NK-92 (cell line): ENCODE measurements around the gene LHPP.

Experiments
- DNase-seq: peaks from one replicate; lab custom pipeline; 2025; ENCODE audit not compliant: unreplicated experiment; lab: John Stamatoyannopoulos, UW

Gene LHPP

DNA sequence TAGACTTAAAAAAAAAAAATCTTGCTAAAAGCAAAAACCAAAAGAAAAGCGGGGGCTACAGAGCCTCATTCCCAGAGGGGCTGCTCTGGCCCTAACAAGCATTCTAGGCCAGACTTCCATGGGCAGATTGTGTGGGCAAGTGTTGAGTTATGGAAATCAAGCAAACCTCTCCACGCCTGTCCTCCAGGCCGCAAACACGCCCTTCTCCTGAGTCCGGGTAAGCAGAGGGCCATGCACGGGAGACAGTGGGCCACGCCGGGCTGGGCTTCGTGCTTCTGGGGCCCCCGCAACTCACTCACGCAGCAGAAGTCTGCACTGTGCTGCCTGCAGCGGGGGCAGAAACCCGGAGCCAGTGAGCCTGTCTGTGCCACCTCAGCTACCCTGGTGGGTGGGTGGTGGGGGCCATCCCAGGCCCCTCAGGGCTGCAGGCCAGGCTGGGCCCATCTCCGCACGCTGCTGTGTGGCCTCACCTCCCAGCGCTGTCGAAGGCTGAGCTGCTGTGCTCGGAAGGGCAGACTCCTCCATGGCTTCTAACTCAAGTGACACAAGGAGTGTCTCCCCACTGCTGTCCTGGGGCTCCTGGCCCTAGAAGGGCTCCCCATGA lies 156.9 kb downstream of the LHPP start:
- no peak for DNase-seq

DNA sequence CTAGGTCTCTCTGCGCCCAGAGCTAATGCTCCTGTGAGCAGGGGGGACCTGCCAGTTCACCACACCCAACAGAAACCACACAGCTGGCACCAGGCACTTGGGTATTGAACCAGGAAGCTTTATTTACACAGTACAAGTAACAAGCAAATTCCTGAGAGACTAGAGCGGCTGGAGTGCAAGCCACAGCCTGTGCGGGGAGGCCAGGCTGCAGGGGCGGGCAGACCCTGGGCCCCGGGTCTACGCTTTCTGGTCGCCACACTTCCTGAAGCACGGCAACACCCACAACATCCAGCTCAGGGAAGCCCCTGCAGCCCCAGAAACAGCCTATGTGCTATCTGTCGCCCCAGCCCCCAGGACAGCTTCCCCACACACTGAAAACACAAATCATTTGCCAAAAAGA lies 157.6 kb downstream of the LHPP start:
- no peak for DNase-seq

DNA sequence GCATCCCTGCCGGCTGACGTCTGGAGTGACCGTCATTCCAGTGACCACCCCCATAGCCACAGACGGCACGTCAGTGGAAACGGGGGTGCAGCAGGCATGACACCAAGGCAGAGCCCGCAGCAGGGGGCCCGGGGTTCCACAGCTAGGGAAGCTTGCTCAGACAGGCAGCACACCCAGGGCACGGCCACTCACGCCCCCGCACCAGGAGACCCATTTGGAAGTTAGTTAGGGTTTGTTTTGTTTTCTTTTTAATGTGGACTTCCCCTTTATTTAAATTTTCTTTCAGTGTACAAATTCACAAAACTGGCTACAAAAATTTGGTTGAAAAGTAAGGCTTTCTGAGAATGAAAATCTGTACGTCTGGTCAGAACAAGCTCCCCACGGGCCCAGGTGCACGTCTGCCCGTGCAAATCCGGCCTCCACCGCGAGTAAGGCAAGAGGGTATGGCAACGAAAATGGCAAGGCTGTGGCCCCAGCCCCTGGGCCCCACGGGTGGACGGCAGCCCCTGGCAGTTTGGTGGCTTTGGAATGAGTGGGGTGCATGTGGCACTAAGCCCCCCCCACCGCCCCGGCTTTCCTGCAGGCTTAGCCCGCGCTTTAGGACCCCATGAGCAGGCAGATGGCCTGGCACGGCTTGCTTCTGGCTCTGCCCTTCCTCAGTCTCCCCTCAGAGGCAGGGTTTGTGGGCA lies 158.3 kb downstream of the LHPP start:
- no peak for DNase-seq

DNA sequence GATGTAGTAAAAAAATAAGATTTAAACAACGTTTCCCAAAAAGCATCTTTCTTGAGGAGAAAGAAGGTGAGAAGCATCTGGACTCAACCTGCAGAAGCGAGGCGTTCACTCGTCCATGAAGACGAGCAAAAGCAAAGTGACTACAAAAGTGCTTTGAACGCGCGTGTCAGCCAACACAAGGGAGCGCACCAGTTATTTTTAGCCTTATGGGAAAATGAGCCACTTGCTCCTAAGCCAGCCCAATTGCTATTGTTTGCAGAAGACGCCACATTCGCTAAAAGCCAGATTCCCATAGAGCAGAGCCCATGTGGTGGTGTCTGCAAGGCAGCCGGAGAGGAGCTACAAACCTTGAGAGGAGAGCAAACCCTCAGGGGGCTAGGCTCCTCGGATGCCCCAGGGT lies 160.0 kb downstream of the LHPP start:
- no peak for DNase-seq

DNA sequence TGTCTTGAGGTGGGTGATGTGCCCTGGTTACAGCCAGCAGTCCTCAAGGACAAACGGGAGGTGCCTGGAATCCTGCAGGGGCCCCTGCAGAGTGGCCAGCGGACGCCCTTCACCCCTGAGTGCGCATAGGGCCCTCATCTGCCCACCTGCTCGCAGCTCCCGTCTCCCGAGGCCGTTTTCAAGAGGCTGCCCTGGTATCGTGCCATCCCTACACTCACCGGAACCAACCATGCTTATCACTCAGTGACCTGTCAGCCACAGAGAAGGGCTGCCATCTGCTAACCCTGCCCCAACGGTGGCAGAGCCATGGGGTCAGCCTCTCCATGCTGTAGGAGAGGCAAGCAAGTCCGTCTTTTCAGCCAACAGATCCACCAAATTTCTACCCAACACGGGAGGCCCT lies 160.5 kb downstream of the LHPP start:
- no peak for DNase-seq

DNA sequence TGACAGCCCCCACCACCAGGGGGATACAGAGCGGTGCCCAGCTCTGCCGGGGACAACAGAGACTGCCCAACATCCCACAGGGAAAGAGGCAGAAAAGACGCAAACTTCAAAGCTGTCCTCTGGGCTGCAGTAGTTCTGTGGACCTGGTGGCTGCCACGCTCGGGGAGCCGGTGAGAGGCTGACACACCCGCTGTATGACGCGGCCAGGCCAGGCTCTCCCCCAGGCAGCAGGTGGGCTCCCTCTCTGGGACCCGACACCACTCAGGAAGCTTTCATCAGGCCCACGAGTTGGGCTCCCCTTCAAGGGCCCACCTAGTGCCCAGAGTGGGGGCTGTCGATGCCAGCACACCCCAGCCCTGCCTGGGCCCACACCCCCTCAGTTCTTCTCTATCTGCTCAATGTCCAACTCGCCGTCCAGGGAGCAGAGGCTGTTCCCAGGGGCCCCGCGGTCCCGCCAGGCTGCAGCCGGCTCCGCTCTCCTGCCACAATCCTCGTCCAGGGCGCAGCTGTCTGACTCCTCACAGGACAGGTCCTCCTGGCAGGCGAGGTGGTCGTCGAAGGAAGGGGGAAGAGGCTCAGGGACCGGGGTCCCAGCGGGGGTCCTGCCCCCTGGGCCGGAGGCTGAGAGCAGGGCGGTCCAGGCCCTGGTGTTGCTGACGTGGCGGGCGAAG lies 161.4 kb downstream of the LHPP start:
- DNase-seq: no peak

DNA sequence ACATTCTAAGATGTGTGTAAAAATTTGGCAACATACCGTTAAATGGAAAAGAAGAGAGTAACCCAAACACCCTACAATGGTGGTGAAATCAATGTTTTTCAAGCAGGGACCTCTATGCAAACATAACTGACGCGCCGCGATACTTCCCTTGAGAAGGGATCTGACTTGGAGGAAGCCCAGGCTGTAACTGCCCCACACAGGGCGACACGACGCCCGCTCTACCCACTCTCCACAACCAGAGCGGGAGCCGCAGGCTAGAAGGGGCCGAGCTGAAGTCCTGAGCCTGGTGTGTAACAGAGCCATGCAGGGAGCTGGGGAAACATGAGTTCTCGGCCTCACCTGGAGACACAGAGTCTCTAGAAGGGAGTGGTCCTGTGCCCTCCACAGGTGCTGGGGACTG lies 162.4 kb downstream of the LHPP start:
- no peak for DNase-seq

DNA sequence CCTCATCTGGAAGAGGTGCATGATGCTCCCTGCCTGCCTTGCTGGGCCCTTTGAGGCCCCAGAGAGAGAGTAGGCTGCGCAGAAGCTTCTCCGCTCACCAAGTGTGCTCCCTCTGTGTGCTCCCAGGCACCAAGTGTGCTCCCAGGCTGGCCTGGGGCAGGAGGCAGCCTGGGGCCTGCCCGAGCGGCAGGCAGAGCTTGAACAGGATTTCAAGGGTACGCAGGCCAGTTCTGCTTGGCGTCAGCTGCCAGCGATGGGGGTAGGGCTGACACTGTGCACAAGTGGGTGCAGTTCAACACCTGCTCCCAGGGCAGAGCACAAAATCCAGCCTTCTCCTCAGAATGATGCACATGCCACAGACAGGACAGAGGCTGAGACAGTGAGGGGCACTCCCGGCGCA lies 162.8 kb downstream of the LHPP start:
- no peak for DNase-seq

DNA sequence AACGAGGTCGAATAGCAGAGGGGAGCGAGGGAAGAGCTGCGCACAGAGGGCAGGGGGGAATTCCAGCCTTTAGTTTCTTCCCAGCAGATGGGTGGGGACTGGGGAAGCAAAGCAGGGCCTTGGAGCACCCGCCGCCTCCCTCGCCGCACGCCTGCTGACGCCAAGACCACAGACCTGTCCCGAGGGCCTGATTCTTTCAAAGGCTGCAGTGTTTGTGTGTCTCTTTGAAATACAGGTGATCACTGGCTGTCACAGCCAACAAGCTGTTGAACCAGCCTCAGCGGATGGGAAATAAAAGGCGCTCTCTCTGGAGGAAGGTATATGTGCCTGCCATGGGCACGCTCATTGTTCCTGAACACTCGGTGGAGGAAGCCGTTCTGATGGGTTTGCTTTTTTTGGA lies 163.3 kb downstream of the LHPP start:
- DNase-seq: no peak

DNA sequence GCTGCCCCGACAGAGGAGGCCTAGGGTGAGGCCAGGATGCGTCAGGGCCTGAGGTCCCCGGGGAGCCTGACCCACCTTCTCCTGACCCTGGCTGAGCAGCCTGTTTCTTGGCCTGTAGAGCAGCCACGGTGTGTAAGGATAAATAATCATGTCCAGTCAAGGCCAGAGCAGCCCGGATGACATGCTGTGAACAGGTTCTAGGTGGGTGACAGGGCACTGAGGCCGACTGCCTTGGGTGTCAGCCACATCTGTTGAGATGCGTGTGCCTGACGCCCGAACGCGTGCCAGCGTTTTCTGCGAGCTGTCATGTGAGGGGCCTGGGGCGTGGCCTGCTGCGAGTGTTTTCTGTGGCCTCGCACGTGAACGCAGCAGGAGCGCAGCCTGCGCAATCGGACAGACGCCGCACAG lies 164.2 kb downstream of the LHPP start:
- DNase-seq: no peak

DNA sequence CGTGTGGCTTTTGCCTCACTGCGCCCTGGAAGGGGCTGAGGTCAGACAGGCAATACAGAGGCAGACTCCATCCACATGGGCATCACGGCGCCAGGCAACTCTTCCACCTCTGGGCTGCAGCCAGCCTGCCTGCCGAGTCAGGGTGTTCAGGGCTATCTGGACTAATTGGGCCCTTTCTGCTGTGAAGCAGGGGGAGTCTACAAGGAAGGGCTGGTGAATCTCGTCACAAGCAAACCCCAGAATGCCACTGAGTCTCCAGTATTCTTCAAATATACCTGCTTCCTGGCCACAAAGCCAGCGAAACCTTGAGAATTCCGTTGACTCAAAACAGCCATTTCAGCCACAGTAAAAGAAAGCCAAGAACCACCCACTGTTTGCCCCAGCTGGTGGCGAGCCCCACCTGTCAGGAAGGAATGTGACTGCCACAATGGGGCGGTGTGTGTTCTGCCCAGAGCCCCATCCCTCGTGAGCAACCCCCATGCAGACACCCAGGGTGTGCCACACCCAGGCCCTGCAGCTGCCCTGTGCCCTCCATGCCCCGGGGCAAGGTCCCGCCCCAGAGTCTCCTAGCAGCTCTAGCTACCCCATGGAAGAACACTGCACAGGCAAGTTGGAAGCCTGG lies 165.2 kb downstream of the LHPP start:
- DNase-seq: no peak

DNA sequence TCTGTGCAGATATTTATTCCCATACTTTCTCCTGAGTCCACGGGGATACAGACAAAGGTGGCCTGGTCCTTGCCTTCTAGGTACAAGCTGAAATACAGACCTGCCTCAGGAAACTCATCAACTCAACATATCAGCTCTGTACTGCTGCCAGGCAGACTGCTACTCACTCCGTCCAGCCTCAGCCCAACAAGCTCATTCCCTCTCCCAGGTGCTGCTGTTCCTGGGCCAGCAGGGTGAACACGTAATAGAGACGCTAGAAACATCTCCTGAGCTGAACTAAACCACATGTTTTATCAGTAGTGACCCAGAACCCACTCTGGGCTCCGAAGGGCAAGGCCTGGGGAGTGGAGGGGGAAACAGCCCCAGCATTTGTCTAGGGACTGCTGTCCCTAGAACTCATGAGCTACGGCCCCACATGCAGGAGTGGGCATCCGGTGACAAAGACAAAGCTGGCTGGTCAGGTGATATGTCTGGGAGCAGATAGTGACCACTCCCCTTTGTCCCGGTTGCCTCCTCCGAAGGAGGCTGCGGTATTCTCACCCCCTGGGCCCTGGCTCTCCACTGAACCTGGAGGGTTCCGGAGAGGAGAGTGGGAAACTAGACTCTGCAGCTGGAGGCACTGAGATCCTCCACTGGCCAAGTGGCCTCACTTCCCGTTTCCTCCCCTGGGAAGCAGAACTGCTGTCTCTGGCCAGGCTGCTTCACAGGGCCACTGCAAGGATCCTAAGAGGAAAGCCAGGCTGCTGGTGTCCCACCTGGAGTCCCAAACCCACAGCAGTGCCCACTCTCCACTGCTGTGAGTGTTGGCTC lies 166.4 kb downstream of the LHPP start:
- DNase-seq: no peak

DNA sequence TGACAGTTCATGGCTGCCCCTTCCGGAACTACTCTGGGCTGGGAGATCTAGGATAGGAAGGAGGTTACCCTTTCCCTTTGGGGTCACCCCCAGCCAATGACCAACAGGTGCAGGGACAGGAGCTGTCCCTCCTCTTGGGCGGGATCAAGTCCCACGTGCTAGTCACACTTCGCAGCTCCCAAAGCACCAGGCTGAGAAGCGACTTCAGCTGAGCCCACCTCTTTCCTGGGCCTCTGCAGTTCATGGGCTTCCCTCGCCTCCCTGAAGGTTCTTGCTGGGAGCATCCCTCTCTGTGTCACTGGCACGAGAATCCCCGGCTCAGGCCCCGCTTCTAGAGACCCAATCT lies 167.0 kb downstream of the LHPP start:
- DNase-seq: no peak

DNA sequence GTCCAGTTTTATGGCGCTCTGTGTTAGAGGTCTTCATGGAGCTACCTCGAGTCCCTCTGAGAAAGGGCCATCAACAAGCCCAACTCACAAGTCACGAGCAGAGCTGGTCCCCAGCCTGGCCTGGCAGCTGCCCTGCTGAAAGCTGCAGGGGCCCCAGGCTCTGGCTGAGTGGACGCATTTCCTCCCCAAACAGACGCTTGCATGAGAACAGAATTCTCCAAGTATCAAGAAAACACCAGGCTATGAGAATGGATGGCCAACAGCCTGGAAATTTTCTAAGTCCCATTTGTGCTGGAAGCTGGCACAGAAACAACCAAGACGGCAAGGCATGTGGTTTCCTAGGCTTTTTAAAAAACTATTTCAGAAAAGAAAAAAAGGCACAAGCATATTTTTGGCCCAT lies 167.8 kb downstream of the LHPP start:
- DNase-seq: no peak

DNA sequence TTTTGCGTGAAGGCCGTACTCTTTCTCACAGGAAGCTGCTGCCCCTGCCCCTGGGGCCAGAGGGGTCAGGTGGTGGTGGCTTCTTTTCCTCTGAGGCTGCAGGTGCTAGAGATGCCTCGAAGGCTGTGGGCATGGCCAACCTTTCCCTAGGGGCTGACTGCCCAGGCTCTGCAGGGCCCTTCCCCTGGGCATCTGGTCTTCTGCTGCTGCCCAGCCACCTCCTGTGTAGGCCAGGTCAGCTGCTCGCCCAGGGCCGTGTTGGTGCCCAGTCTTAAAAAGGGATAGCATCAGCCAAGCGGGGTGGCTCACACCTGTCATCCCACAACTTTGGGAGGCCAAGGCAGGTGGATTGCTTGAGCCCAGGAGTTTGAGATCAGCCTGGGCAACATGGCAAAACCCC lies 168.2 kb downstream of the LHPP start:
- DNase-seq: no peak

DNA sequence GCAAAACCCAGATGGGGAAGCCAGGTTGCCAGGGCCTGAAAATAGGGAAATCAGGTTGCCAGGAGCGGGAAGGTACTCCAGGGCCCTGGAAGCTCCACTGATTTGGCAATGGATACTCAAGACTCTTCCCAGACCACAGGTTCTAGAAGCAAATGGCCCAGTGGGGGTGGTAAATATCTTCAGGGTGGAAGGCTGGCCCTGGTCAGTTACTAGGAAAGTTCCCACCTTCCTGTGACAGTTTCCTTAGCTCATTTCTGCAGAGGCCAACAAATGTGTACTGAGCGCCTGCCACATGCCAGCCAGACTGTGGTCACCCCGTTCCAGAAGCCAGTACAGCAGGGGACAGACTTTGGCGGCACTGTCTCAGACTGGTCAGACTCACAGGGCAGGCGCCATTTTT lies 168.9 kb downstream of the LHPP start:
- DNase-seq: no peak

DNA sequence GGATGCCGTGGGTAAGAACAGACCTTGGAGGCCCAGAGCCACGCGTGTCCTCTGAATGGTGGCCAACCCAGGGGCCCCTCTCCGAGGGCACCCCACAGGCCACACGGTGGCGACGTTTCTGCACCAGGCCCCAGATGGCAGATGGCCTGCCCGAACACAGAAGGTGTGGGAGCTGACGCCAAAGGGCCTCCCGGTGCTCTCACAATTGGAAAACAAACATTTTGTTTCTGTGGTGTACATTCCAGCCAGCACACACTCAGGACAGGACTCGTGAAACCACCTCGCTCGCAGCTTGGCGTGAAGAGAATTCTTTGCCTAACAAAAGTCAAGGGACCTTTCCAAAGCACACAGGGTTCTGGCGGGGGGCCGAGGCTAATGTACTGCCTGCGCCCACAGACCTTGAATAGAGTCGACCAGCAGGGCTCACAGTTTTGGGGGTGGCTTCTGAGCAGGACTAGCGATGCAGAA lies 170.5 kb downstream of the LHPP start:
- no peak for DNase-seq

DNA sequence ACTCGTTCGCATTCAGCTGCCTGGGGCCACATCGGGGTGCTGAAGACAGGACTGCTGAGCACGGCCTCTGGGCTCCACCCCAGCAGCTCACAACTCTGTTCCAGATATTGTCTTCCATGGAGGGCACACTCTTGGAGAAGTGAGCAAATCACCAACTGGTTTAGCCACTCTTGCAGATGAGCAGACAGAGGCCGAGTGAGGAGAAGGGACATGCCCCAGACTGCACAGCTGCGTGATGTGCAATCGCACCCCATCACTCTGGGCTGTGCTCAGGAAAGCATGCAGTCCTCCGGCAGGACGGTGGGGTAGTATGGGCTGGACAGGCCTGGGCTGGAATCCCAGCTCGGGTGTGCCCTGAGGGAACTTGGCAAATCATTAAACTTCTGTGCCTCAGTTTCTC lies 170.9 kb downstream of the LHPP start:
- no peak for DNase-seq

DNA sequence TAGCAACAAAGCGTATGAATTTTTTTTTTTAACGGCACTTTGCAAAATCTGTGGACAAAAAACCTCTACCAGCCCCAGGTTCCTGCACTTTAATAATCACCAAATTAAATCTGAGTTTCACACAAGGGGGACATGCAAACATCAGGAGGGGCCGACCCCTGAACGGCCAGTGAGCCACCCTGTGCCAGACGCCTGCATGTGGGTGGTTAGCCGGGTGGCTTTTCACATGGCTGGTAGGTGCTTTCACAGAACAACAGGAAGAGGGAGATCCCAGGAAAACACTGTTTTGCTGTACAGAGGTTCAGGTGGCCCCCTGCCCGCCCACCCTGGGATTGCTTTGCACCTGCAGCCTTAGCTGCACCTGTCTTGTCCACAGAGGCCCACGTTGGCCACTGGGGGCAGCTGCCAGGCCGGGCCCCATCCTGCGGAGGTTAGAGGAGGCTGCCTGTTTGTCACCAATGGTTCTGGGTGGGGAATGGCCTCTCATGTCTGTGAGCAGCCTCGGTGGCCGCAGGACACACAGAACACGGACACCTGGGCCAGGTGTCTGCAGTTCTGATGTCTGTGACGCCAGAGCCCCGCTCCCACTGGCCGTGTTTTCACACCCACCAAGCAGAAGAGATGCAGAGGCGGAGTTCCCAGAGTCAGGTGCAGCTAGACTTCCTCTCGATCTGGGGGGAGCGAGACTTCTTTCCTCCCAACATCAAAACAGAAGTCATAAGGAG lies 174.8 kb downstream of the LHPP start:
- no peak for DNase-seq

DNA sequence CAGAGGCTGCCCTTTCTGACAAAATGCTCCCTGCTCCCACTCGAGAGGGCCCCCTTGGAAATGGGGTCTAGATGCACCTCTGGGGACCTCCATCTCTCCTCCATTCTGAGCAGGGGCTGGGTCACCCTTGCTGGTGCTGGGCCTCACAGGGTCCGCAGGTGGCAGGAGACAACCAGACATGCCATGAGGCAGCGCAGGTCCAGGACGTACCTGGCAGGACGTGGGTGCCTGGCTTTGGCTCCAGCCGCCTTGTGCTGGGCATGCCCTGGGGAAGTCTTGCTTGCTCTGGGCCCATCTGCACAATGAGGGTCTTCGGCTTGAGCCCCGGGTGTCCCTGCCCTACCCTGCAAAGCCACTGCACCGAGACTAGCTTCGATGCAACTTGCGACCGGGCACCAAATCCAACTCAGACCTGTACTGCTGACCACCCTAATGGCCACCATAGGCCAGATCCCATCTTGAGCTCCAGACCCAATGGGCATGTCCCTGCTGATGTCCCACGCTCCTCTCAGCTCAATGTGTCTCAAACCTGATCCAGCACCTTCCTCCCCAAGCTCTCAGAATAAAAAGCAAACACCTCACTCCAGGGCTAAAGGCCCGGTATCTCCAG lies 175.6 kb downstream of the LHPP start:
- no peak for DNase-seq
